ENCODE data around the gene PDE6C.

The PDE6C gene

DNA sequence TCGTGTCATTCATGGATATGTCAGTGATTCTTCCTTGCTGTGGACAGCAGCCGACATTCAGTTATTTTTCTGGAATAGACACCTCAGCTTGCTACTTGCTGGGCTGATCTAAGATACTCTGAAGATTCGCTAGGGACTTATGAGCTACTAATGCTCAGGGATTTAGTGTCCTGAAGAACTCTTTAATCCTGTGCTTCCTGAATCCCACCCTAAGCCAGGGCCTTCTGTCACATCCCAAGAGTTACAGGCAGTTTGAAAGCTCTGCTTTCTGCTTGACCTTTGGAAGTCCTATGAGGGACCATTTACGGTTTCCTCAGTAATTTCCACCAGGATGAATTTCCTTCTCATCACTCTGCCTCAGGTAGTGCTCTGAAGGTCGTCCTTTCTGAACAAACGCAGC, at the start of gene PDE6C:
Gene PDE6C (plus strand): TSS at position 227 of the 400 bp plus-strand sequence. CDS start 189 bp downstream, outside the sequence.
- DNase-seq (ENCODE audit: low read depth, low spot score), result no peak

DNA sequence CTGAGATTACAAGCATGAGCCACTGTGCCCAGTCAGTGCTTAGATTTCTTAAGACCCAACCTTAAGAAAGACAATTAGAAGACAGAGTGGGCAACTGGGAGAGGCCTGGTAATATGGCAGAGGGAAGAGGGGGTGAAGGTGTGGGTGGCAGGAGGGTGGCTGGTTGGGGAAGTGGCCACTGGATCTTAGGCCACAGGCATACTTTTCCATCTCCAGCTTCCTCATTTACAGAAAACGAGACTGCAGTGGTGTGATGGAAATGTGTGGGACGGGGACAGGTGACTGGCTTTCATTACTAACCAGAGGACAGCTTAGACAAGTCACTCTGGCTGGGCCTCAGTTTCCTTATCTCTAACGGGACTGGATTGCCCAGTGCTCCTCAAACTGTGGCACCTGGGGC, 46.9 kb upstream of the PDE6C start:
- no peak for DNase-seq (ENCODE audit: low read depth, low spot score)

DNA sequence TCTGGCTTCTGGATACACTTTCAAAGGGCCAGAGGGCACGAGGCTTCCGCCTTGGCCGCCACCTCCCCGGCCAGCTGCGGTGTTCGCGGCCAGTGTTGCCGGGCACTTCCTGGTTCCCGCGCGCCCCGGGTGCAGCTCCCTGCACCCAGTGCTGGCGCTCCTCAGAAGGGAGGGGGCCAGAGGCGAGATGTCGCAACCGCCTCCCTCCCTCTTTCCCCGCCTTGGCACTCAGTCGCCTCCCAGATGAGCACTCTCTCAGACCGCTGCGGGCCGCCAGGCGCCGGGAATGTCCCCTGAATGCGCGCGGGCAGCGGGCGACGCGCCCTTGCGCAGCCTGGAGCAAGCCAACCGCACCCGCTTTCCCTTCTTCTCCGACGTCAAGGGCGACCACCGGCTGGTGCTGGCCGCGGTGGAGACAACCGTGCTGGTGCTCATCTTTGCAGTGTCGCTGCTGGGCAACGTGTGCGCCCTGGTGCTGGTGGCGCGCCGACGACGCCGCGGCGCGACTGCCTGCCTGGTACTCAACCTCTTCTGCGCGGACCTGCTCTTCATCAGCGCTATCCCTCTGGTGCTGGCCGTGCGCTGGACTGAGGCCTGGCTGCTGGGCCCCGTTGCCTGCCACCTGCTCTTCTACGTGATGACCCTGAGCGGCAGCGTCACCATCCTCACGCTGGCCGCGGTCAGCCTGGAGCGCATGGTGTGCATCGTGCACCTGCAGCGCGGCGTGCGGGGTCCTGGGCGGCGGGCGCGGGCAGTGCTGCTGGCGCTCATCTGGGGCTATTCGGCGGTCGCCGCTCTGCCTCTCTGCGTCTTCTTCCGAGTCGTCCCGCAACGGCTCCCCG, 45.7 kb upstream of the PDE6C start, which contains the start of gene FFAR4:
Gene FFAR4 (plus strand): TSS at position 231 of the 842 bp plus-strand sequence. CDS start 56 bp downstream, at position 287.
- DNase-seq (ENCODE audit: low read depth, low spot score), result no peak

DNA sequence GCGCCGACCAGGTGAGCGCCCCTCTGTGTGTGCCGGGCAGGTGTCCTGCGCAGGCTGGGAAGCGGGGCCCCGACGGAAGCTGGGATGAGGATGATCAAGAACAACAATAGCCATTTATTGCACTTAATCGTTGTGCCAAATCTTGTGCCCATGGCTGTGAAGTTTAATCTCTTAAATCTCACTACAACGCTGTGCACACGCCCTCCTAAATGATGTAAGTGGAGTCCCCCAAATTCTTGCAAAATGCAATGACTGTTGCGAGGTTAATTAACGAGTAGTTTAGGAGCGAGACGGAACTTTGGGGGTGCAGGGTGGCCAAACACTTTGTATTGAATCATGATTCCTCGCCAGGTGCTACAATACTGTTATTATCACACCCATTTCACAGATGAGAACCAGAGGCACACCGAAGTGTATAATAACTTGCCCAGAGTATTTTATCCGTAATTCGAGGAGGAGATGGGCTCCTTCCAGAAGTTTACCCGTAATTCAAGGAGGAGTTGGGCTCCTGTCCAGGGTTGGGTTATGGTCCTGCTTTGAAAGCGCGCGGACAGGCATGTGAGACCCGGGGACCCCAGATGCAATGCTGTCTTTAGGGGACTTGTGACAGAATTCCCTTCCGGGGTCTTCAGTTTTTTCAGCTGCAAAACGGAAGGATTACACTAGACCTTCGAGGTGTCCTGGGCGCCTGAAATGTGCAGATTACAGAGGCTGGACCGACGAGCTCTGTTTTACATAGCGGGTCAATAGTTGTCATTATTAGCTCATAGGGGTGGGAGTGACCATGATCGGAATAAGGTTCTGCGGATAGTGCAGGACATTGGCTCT, 44.8 kb upstream of the PDE6C start:
- DNase-seq (ENCODE audit: low read depth, low spot score), result no peak

DNA sequence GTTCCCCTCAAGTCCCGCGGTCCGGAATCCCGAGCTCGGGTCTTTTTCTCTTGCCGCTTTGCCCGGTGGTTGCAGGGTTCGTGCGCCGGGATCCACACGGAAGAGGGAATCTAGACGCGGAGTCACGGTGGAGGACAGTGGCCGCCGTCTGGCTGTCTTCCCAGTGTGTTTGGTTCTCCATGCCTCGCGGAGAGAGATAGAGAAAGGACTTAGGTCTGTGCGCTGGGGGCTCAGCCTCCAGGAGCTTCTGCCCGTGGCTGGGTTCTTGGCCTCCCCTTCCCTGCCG, 44.3 kb upstream of the PDE6C start:
- no peak for DNase-seq (ENCODE audit: low read depth, low spot score)

DNA sequence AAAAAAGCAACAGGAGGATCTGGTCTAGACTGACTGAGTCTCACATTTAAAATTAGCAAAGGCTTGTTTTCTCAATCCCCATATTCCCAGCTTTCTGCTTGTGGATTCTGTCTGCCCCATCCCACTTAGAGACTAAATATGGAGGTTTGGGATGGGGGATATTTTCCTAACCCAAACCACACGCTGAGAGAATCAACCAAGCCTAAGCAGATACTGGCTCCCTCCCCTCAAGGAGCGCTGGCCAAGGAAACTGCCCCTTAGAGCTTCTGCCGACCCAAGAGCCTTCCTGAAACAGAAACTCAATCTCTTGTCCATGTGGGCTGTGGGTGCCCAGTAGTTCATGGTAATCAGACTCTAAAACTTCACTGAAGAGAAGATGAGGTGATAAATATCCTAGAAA, 42.0 kb upstream of the PDE6C start:
- no peak for DNase-seq (ENCODE audit: low read depth, low spot score)

DNA sequence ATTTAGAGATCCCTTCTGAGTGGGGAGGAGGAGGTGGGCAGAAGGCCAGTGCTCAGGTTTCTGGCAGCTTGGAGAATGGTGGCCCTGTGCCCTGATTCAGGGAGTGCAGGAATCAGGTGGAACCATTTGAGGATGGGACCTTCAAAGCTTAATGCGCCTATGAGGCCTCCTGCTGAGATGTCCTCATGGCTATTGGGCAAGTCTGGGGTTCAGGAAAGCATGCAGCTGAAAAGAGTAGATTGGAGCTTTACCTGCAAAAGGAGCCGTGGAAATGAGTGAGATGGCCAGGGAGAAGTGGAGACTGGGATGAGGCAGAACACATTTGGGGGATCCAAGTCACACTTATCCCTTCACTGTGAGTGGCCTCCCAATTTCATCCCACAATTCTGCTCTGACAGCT, 39.7 kb upstream of the PDE6C start:
- no peak for DNase-seq (ENCODE audit: low read depth, low spot score)

DNA sequence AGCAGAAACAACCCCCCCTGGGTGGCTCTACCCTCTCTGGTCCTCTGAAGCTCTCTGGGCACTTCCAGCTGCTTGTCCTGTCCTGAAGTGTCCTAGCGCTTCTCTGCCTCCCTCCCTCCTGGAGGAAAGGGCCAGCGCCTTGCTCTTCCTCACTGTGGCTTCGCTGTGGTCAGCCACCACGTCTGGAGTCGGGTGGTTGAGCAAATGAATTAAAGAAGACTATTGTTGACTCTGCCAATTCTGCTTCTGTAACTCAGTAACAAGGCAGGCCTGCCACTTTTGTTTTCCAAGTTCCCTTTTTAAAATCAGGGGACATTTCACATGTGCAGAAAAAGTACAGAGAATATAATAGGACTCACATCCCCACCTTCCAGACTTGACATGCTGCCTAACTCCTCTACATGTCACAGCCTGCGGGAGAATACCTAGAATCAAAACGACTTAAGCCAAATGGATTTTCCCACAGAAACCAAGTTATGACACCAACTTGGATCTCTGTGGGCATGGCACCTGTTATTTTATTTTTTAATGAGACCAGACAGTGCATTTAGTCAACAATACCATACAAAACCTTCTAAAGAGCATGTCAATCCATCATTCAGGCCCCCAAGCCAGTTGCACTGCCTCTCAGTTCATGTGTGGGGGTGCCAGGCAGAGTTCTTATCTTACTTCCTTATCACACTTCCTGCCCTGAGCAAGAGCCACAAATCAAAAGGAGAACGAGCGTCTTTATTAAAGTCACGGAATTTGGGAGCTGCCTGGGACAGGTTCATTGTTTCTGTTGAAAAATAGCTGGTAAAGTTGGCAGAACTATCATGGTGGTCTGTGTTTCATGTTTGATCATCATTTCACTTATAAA, 39.1 kb upstream of the PDE6C start:
- no peak for DNase-seq (ENCODE audit: low read depth, low spot score)

DNA sequence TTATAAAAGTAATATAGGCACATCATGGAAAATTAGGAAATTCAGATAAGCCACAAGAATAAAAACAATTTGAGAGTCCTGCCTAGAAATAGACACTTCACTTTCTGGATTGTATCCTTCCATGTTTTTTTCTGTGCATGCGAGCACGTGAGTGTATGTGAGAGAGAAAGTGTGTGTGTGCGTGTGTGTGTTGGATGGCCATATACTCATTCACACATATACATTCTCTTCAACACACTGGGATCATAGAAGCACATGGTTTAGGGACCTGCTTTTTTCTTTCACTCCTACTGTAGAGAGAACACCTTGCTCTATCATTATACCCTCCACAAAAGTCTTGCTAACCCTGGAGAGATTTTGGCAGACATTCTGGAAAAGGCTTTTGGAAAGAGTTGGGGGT, 38.4 kb upstream of the PDE6C start:
- no peak for DNase-seq (ENCODE audit: low read depth, low spot score)

DNA sequence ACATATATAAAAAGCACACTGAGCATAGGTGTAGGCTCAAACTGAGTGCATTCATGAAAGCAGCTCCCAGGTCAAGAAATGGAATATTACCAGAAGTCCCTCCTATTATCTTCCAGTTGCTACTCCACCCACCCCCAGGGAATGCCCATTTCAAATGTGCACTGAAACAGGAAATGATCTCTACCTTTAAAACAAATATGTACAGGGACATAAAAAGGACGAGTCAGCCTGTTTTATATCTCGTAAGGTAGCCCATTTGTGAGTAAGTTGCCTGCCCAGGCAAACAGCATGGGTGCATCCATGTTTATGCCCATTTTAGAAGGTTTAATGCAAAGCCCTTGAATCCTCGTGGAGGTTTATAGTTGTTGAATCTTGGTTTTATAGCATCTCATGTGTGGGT, 35.4 kb upstream of the PDE6C start:
- no peak for DNase-seq (ENCODE audit: low read depth, low spot score)

DNA sequence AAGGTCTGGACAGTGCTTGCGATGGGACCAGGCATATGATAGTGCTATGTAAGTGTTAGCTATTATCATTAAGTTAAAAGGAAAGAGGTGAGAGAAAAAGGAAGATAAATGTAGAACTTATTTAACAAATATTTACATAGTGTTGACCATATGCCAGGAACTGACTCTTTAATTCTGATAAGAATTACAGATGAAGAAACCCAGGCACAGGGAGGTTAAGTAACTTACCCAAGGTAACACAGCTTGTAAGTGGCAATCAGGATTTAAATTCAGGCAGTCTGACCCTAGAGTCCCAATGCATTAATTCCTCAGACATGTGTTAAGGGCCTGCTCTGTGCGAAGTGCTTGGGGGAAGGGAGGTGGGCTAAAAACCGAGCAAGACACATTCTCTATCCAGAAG, 34.8 kb upstream of the PDE6C start:
- no peak for DNase-seq (ENCODE audit: low read depth, low spot score)

DNA sequence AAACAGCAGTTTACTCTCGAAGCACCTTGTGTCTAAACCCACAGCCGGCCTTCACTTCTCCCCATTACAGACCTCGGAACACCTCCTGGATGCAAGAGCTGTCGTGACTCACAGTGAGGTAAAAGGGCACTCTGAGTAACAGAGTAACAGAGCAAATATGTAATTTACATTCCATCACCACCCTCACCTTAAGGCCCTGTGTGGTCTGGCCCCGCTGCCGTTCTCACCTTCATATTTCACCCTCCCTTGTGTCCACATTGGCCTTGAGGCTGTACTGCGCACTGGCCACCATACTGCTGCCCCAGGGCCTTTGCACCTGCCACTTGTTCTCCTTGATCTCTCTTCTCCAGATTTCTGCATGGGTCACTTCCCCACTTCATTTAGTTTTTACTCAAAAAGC, 33.2 kb upstream of the PDE6C start:
- DNase-seq (ENCODE audit: low read depth, low spot score), result no peak

DNA sequence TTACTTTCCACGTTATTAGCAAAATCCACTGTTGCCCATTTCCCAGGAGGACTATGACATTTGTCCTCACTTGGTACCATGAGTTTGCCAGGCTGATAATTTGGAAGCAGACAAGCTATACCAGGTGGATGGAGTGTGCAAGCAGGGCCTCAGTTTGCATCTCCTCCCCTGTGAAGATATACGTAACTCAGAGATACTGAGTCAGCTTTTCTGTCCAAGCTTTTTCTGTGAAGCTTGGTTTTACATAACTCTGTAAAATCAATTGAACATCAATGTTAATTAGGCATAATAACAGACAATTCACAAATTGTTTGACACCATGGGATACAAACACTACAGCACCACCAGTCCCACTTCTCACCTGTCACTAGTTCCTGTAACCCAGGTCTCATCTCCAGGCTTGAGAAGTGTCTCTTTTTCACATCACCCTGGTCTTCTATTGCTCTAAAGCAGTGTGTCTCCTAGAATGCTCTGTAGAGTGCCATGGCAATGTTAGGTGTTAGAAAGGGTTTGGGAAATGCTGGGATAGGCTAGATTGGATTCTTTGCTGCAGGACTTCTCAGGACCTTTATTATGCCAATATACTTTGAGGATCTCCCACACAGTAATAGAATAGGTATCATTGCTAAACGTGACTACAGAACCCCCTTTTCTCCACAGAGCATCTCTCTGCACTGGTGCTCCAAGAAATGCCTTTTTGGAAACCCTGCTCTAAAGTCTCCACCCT, 32.2 kb upstream of the PDE6C start:
- no peak for DNase-seq (ENCODE audit: low read depth, low spot score)

DNA sequence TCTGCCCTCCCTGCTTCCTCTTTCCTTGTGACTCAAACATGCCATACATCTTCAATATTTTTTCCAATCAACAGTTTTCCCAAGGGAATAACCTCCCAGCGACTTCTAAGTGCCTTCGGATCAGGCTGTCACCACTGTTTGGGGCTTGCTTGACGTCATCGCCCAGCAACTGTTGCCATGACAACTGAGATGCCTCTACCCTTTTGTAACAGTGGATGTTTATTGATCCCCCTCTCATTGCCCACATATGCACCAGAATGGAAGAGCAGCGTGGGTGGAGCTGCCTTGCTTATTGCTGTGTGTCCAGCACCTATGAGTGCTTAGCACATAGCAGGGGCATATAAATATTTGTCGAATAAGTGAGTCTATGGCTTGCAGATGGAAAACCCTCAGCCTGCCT, 31.5 kb upstream of the PDE6C start:
- no peak for DNase-seq (ENCODE audit: low read depth, low spot score)

DNA sequence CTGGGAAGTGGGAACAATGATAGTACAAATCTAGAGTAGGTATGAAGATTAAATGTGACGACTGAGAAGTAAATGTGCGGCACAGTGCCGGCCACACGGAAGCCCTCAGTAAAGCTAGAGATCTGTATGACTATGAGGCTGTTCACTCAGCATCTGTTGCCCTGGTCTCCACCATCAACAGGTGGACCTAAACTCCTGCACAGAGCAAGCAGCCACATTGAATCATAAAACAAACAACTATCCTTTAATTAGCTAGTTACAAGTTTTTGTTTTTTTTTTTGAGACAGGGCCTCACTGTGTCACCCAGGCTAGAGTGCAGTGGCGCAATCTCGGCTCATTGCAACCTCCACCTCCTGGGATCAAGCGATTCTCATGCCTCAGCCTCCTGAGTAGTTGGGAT, 27.9 kb upstream of the PDE6C start:
- no peak for DNase-seq (ENCODE audit: low read depth, low spot score)

DNA sequence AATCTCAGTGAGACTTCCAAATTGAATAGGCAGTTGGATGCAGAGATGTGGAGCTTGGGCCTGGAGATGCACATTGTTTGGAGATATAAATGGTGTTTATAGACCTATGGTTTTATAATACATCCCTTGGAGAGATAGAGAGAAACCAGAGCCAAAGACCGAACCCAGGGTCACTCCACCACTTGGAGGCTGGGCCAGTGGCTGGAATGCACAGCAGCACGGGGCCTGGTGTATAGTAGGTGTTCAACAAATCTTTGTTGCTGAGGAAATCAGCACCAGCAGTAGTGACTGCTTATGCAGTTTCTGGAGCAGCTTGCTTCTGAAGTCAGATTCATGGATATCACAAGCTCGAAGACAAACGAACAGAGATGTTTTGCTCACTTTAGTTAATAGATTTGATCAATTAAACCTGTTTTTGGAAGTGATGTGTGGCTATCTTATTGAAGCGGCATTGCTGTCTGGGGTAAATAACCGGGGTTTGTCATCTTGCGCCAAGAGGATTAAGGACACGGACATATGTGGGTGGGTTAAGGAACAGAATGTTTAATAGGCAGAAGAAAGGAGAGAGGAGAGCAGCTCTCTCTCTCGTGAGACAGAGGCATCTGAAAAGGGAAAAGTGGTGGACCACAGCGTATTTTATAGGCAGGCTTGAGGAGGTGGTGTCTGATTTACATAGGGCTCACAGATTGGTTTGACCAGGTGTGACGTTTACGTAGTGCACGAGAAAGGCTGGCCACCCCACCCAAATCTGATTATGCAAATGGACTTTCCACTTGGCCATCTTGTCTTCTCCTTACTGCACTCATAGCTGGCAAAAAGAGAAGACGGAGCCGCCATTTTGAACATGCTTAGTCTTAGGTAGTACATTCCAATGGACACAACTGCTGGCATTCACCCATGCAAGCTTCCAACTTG, 22.4 kb upstream of the PDE6C start:
- DNase-seq (ENCODE audit: low read depth, low spot score), result no peak

DNA sequence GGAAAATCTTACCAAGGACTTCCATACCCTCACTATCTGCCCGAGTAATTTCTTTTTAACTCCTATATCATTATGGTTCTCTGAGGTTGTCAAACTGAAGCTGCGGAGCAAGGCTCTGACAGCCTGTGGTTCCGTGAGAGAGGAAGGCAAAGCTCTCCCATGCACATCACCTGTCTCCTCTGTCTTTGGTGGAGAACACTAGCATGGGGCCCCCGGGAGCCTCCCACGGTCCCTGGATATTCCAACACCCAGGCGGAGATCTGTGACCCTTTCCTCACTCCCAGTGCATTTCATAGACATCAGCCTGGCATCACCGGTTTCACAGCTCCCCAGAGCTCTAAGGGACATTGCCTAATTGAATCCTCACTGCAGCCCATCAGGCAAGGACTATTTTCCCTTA, 21.7 kb upstream of the PDE6C start:
- no peak for DNase-seq (ENCODE audit: low read depth, low spot score)

DNA sequence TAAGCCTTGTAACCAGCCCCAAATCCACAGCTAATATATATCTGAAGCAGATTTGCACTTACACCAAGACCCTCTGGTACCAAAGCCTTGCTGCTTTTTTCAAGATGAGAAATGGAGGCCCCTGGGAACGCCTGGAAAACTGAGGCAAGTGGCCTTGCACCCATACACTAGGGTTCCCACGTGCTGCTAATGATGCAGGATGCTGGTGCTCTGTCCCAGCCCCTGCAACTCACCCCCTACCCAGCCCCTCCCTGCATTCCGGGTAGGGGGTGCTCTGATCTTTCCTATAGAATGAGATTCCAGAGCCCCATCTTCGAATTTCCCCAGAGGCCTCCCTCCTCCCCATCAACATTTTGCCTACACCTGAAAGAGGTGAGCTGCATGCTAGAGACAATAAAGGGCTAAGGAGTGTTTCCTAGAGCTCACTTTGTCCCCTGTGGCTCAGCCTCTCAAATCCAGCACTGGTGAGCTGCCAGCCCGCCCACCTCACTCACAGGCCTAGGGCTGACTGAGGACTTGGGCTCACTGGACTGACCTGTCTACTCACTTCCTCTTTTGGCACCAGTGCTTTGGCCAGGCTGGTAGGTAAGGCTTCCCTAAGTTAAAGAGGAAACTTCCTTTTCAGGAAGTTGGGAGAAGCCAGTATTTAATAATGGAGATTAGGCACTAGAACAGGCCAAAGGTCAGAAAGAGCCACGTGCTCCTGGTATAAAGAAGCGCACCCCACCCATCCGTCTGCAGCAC, 21.1 kb upstream of the PDE6C start:
- DNase-seq (ENCODE audit: low read depth, low spot score), result no peak

DNA sequence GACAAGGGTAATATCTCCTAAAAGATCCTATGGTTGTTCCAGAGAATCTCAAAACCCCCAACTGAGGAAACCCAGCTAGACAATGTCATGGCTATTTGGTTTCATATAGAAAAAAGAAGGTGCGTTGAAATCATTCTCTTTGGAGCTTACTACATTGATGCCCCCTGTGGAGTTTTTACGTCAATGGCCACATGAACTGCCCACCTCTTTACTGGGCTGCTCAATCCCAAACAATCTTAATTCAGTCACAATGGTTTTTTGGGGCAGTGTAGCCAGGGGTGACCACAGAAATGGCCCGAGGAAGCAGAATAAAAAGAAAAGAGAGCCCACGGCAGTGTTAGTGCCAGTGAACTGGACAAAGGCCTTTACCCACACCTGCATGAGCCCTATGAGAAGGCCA, 19.1 kb upstream of the PDE6C start:
- DNase-seq (ENCODE audit: low read depth, low spot score), result no peak

DNA sequence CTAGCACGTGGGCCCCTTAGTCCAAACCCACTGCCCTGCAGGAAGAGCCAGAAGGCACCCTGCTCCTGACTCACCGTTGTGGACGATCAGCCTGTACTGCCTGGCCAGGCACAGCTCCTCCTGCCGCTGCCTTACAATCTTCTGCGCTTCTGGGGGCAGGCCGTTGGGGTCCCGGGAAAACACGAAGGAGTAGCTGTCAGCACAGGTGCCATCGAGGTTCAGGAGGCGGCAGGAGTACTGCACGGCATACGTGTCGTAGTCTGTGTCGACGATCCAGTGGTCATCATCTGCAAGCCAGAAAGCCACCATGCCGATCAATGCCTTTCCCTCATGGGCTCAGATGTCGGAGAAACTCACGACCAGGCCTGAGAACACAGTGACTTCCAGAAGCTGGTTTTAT, 18.6 kb upstream of the PDE6C start:
- DNase-seq (ENCODE audit: low read depth, low spot score), result no peak
